ENCODE results near the gene OR6C76.

DNA sequence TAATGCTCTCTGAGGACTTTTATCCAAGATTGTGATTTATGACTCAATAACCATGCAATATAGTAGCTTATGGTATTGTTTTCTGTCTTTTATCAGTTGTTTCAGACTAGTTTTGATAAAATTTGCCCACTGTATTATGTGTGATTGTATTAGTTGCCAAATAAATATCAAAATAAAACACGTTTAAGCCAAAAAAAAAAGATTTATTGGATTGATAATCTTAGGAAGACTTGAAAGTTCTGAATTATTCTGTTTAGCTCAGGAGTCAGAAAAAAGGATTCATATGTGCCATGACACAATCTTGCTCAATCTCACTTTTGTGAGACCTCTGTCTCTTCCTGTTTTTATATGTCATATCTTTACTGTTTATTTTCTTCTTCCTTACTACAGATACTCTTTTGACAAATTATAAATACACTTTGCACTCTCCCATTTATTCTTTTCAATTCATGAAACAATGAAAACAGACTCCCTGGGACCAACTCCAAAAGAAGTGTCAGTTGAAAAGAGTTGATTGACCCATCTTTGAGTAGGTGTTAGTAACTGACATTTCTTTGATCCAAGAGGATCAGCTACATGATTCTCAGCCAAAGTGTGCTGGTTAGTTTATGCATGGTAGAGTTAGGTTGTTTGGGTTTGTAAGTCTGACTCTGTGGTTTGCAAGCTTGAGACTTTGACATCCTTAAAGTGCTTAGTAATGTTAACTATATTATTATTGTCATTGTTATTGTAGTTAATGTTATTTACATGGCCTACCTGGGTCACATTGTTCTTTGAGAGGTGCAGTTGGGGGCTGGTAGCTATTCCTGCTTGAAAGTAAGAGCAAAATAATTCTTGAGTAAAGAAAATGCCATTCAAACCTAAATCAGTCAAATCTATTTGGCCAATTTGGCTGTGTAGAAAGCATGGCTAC, 2.5 kb downstream of the OR6C76 start:
- TF ChIP-seq, protein P1, sequence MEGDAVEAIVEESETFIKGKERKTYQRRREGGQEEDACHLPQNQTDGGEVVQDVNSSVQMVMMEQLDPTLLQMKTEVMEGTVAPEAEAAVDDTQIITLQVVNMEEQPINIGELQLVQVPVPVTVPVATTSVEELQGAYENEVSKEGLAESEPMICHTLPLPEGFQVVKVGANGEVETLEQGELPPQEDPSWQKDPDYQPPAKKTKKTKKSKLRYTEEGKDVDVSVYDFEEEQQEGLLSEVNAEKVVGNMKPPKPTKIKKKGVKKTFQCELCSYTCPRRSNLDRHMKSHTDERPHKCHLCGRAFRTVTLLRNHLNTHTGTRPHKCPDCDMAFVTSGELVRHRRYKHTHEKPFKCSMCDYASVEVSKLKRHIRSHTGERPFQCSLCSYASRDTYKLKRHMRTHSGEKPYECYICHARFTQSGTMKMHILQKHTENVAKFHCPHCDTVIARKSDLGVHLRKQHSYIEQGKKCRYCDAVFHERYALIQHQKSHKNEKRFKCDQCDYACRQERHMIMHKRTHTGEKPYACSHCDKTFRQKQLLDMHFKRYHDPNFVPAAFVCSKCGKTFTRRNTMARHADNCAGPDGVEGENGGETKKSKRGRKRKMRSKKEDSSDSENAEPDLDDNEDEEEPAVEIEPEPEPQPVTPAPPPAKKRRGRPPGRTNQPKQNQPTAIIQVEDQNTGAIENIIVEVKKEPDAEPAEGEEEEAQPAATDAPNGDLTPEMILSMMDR (IDR thresholded peaks at IDR 0.05) = no peak
- no peak for TF ChIP-seq POLR2A (IDR thresholded peaks at IDR 0.05; ENCODE audit: low read depth)
- no peak for TF ChIP-seq EP300 (IDR thresholded peaks at IDR 0.05)

Data from esophagus muscularis mucosa (tissue), 4 donors.